HCT116 (cell line): ENCODE data around the gene EYA2. TPM values are rescaled to one million over a fixed set of nuclear protein-coding genes. Genes with fewer than 3 reads are reported as not detected.

Source experiments
- ATAC-seq: fragments of 200-7000 bp; cut with Tn5 transposase; 2 replicates; pipeline ENCODE4 v1.9.1; 2020; ENCODE audit warnings: mild to moderate bottlenecking, moderate library complexity
- BruUV-seq: library from RNA; stranded (reverse); fragments of 400-500 nt; replicated peaks from 2 replicates; lab custom pipeline; 2021; lab: Mats Ljungman, UMichigan
- CTCF ChIA-PET: fragments of 300-600 bp; sonication (Branson Sonifier 250); formaldehyde crosslinking; loops from one replicate; lab custom pipeline; 2021; ENCODE audit warnings: antibody characterized with exemption; lab: Charles Lee
- POLR2A ChIA-PET: fragments of 300-600, 350-600 bp; sonication (Branson Sonifier 250); formaldehyde crosslinking; loops from one replicate; lab custom pipeline; 2021; ENCODE audit warnings: antibody characterized with exemption; lab: Charles Lee
- RAD21 ChIA-PET, 2 experiments: fragments of 300-600 bp; sonication (Branson Sonifier 250); formaldehyde crosslinking; loops; one replicate each; lab custom pipeline; 2023; ENCODE audit warnings: low total read pairs in 2 of 2; ENCODE audit not compliant: uncharacterized antibody in 2 of 2, unreplicated experiment in 2 of 2, low non-redundant PET in 1 of 2; lab: Charles Lee
- DNase-seq: peaks from one replicate; pipeline ENCODE4 v3.0.0-alpha.2; 2010; ENCODE audit warnings: low read depth, low spot score
- H2AFZ ChIP-seq: fragments of 200-600 bp; shearing (Covaris generic), sonication (generic); 2 replicates; pipeline ENCODE4 v1.6.1; 2017; ENCODE audit warnings: low read depth, mixed run types, mixed read lengths, antibody characterized with exemption, low read length; ENCODE audit not compliant: poor library complexity, severe bottlenecking
- H3K27ac ChIP-seq: 2 replicates; pipeline ENCODE4 v1.5.1; 2012; ENCODE audit warnings: low read depth, low read length
- H3K27me3 ChIP-seq: fragments of 200-600 bp; sonication (generic); 2 replicates; pipeline ENCODE4 v1.6.1; 2016; ENCODE audit warnings: mixed run types, low read length, mixed read lengths; ENCODE audit not compliant: insufficient read depth
- H3K36me3 ChIP-seq, 2 experiments: fragments of 200-500 bp in 1 of 2; fragments of 200-600 bp in 1 of 2; sonication (Bioruptor generic) in 1 of 2; sonication (generic) in 1 of 2; 2 replicates each; pipeline versions ENCODE4 v1.5.1 to v1.6.1; 2014 to 2016; ENCODE audit warnings: low read length in 2 of 2, inconsistent platforms in 1 of 2, mixed read lengths in 1 of 2, mixed run types in 1 of 2; ENCODE audit not compliant: insufficient read depth in 2 of 2, control insufficient read depth in 1 of 2
- H3K4me1 ChIP-seq, 2 experiments: fragments of 200-600 bp in 1 of 2; sonication (generic) in 1 of 2; 2 replicates each; pipeline versions ENCODE4 v1.5.1 to v1.6.1; 2012 to 2017; ENCODE audit warnings: low read length in 2 of 2, inconsistent platforms in 1 of 2, mild to moderate bottlenecking in 1 of 2, mixed read lengths in 1 of 2, mixed run types in 1 of 2, moderate library complexity in 1 of 2; ENCODE audit not compliant: insufficient read depth in 2 of 2, control insufficient read depth in 1 of 2
- H3K4me2 ChIP-seq: fragments of 200-600 bp; sonication (generic); 2 replicates; pipeline ENCODE4 v1.6.1; 2017; ENCODE audit warnings: mixed run types, low read length, mixed read lengths
- H3K4me3 ChIP-seq, 2 experiments: fragments of 200-600 bp in 1 of 2; sonication (generic) in 1 of 2; replicated peaks in 1 of 2; 2 replicates each; pipeline ENCODE4 v1.5.1; 2011 to 2016; ENCODE audit warnings: low read length in 2 of 2, control low read depth in 1 of 2, low read depth in 1 of 2, mild to moderate bottlenecking in 1 of 2, mixed read lengths in 1 of 2, mixed run types in 1 of 2
- H3K79me2 ChIP-seq: fragments of 200-600 bp; sonication (generic); 2 replicates; pipeline ENCODE4 v1.6.1; 2017; ENCODE audit warnings: mild to moderate bottlenecking, mixed run types, low read length, moderate library complexity, mixed read lengths; ENCODE audit not compliant: insufficient read depth
- H3K9ac ChIP-seq: fragments of 200-600 bp; sonication (generic); 2 replicates; pipeline ENCODE4 v1.6.1; 2016; ENCODE audit warnings: low read length, mixed read lengths
- H3K9me2 ChIP-seq: fragments of 200-600 bp; sonication (generic), shearing (Covaris generic); 2 replicates; pipeline ENCODE4 v1.6.1; 2017; ENCODE audit warnings: mixed run types, mild to moderate bottlenecking, moderate library complexity; ENCODE audit not compliant: insufficient read depth
- H3K9me3 ChIP-seq, 2 experiments: fragments of 200-500 bp in 1 of 2; fragments of 200-600 bp in 1 of 2; sonication (Bioruptor generic) in 1 of 2; sonication (generic) in 1 of 2; 2 replicates each; pipeline ENCODE4 v1.6.1; 2014 to 2017; ENCODE audit warnings: low read length in 2 of 2, mixed read lengths in 2 of 2, inconsistent platforms in 1 of 2, low read depth in 1 of 2, mild to moderate bottlenecking in 1 of 2, mixed run types in 1 of 2, moderate library complexity in 1 of 2; ENCODE audit not compliant: control insufficient read depth in 1 of 2, insufficient read depth in 1 of 2
- H4K20me1 ChIP-seq: fragments of 200-600 bp; sonication (generic), shearing (Covaris generic); 2 replicates; pipeline ENCODE4 v1.6.1; 2017; ENCODE audit warnings: mixed run types, mild to moderate bottlenecking, moderate library complexity; ENCODE audit not compliant: insufficient read depth
- CBX3 ChIP-seq: IDR thresholded peaks from 2 replicates; pipeline ENCODE4 v1.6.1; 2012; ENCODE audit warnings: low read depth
- EGR1 ChIP-seq: IDR thresholded peaks from 2 replicates; pipeline ENCODE4 v1.6.1; 2012; ENCODE audit warnings: low read depth
- EZH2 ChIP-seq: fragments of 200-600 bp; sonication (generic); IDR thresholded peaks from 2 replicates; pipeline ENCODE4 v1.6.1; 2017; ENCODE audit warnings: antibody characterized with exemption, mixed run types
- EZH2phosphoT487 ChIP-seq: fragments of 200-600 bp; IDR thresholded peaks from 2 replicates; pipeline ENCODE4 v1.6.1; 2018; ENCODE audit warnings: antibody characterized with exemption, borderline replicate concordance
- FOSL1 ChIP-seq: IDR thresholded peaks from 2 replicates; pipeline ENCODE4 v1.6.1; 2012; ENCODE audit warnings: low read depth
- POLR2A ChIP-seq: IDR thresholded peaks from 2 replicates; pipeline ENCODE4 v1.7.0; 2011; ENCODE audit warnings: borderline replicate concordance; ENCODE audit not compliant: insufficient read depth, insufficient read length; ENCODE audit errors: extremely low read depth
- SP1 ChIP-seq: IDR thresholded peaks from 2 replicates; pipeline ENCODE4 v1.6.1; 2012; ENCODE audit warnings: low read depth
- intact Hi-C: fragments of 100-400 bp; cut with micrococcal nuclease; formaldehyde crosslinking; loops from 2 replicates; pipeline ENCODE4 v1.10.0; 2022
- total RNA-seq: library from RNA; stranded (reverse); gene quantifications from one replicate; pipeline ENCODE4 v1.2.1, GENCODE V29; 2021; ENCODE audit not compliant: unreplicated experiment
- TF ChIP-seq, protein P1 (sequence below): IDR thresholded peaks from 2 replicates; pipeline ENCODE4 v1.6.1; 2012; ENCODE audit warnings: low read depth
- TF ChIP-seq, protein P2 (sequence below), 3 experiments: fragments of 200-600 bp in 1 of 3; sonication (generic) in 1 of 3; IDR thresholded peaks in 2 of 3; conservative IDR thresholded peaks in 1 of 3; 2 replicates each; pipeline ENCODE4 v1.5.1; 2012 to 2017; ENCODE audit warnings: low read depth in 2 of 3, low read length in 2 of 3, antibody characterized with exemption in 1 of 3, borderline replicate concordance in 1 of 3, control low read depth in 1 of 3, mild to moderate bottlenecking in 1 of 3, mixed read lengths in 1 of 3, mixed run types in 1 of 3, moderate library complexity in 1 of 3; ENCODE audit not compliant: insufficient read depth in 1 of 3

The EYA2 gene
- total RNA-seq, 1 experiment from 2014 or later, result not detected

DNA sequence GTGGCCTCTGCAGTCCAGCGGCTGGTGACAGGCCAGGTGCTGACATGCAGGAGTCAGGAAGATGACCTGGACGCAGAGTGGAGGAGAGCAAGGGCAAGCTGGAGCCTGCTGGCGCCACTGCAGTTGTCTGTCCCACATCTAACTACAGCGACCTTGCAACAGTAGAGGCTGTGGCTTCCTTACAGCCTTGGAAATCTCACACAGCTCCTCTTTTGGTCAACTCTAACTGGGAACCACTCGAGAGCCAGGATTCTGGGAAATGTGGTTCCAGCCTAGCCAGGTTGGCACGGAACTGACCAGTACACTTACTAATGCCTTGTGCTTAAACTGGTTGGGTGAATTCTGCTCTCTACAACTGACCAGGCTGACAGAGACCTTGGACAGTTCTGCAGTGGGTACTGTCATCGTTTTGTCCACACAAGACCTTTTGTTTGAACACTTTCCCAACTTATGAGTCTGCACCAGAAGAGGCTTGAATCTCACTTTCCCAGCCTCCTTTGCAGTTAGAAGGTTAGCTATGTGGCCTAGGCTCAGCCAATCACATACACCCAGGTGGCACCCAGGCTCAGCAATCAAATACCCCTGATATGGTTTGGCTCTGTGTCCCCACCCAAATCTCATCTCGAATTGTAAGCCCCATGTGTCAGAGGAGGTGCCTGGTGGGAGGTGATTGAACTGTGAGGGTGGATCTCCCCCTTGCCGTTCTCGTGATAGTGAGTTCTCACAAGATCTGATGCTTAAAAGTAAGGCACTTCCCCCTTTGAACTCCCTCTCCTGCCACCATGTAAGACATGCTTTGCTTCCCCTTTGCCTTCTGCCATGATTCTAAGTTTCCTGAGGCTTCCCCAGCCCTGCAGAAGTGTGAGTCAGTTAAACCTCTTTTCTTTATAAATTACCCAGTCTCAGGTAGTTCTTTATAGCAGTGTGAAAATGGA, 308.4 kb downstream of the EYA2 start:
- H3K4me2 ChIP-seq, result peak overlapping the region; percentile 65; the same call in 1 of the 2 replicates
- DNase-seq (no peak), ATAC-seq (no peak)
- no peak overlapping the region for H3K4me3 ChIP-seq
- no TSS peak for BruUV-seq
- H3K36me3 ChIP-seq, result no peaks in the 10 kb centered on the region
- no peak overlapping the region for H2AFZ ChIP-seq
- H3K9me3 ChIP-seq, result no peaks in the 10 kb centered on the region
- no peaks in the 10 kb centered on the region for H3K27me3 ChIP-seq
- TF ChIP-seq, protein P1, sequence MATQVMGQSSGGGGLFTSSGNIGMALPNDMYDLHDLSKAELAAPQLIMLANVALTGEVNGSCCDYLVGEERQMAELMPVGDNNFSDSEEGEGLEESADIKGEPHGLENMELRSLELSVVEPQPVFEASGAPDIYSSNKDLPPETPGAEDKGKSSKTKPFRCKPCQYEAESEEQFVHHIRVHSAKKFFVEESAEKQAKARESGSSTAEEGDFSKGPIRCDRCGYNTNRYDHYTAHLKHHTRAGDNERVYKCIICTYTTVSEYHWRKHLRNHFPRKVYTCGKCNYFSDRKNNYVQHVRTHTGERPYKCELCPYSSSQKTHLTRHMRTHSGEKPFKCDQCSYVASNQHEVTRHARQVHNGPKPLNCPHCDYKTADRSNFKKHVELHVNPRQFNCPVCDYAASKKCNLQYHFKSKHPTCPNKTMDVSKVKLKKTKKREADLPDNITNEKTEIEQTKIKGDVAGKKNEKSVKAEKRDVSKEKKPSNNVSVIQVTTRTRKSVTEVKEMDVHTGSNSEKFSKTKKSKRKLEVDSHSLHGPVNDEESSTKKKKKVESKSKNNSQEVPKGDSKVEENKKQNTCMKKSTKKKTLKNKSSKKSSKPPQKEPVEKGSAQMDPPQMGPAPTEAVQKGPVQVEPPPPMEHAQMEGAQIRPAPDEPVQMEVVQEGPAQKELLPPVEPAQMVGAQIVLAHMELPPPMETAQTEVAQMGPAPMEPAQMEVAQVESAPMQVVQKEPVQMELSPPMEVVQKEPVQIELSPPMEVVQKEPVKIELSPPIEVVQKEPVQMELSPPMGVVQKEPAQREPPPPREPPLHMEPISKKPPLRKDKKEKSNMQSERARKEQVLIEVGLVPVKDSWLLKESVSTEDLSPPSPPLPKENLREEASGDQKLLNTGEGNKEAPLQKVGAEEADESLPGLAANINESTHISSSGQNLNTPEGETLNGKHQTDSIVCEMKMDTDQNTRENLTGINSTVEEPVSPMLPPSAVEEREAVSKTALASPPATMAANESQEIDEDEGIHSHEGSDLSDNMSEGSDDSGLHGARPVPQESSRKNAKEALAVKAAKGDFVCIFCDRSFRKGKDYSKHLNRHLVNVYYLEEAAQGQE, result no peak
- no peak for TF ChIP-seq FOSL1
- TF ChIP-seq EZH2phosphoT487, result no peak
- TF ChIP-seq SP1, result no peak
- TF ChIP-seq CBX3, result no peak
- TF ChIP-seq EZH2, result no peak
- TF ChIP-seq EGR1, result no peak
- TF ChIP-seq, protein P2, sequence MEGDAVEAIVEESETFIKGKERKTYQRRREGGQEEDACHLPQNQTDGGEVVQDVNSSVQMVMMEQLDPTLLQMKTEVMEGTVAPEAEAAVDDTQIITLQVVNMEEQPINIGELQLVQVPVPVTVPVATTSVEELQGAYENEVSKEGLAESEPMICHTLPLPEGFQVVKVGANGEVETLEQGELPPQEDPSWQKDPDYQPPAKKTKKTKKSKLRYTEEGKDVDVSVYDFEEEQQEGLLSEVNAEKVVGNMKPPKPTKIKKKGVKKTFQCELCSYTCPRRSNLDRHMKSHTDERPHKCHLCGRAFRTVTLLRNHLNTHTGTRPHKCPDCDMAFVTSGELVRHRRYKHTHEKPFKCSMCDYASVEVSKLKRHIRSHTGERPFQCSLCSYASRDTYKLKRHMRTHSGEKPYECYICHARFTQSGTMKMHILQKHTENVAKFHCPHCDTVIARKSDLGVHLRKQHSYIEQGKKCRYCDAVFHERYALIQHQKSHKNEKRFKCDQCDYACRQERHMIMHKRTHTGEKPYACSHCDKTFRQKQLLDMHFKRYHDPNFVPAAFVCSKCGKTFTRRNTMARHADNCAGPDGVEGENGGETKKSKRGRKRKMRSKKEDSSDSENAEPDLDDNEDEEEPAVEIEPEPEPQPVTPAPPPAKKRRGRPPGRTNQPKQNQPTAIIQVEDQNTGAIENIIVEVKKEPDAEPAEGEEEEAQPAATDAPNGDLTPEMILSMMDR (IDR thresholded peaks at IDR 0.05 in 2 of 3, conservative IDR thresholded peaks at IDR 0.05 in 1 of 3; ENCODE audit: borderline replicate concordance in 1 of 3, insufficient read depth in 1 of 3, low read depth in 2 of 3, low read length in 2 of 3), result no peak
- no peak for TF ChIP-seq POLR2A
- RAD21 ChIA-PET, result no interaction called here
- peak overlapping the region; percentile 65; the same call in 1 of the 2 replicates for H3K9ac ChIP-seq
- POLR2A ChIA-PET, result interaction anchor here (1.0 to 1.1 kb wide), 2 partner anchors 181 kb away, joined by 3 read pairs; no protein-coding TSS in a partner anchor
- H3K27ac ChIP-seq, result 0 out of 2 replicates have a peak overlapping the region, but pooled peaks have one; percentile 3
- peaks cover 67 to 95% of the 10 kb centered on the region in 2 experiments for H3K4me1 ChIP-seq
- CTCF ChIA-PET, result interaction anchor here (1.3 to 5.2 kb wide), 2 partner anchors 181 kb away, joined by 5 to 75 read pairs; no protein-coding TSS in a partner anchor
- intact Hi-C loops, result loop anchor here (5.0 to 10.0 kb wide), 2 partner anchors 114 to 302 kb away; partner anchors contain the start of gene NCOA3
- no peaks in the 10 kb centered on the region for H3K79me2 ChIP-seq
- H4K20me1 ChIP-seq, result no peaks in the 10 kb centered on the region
- H3K9me2 ChIP-seq, result no peaks in the 10 kb centered on the region
